RWPE1 (cell line): ENCODE measurements around the gene SPRYD7.

ENCODE experiments used
- CTCF ChIA-PET: fragments of 350-600 bp; sonication (Branson Sonifier 250); formaldehyde crosslinking; extraction: SDS; loops from one replicate; lab custom pipeline; 2021; lab: Yijun Ruan, JAX
- POLR2A ChIA-PET: fragments of 400-600 bp; formaldehyde crosslinking; extraction: SDS; loops from one replicate; lab custom pipeline; 2020; ENCODE audit warnings: antibody characterized with exemption; ENCODE audit not compliant: low non-redundant PET; lab: Yijun Ruan, JAX
- DNase-seq: peaks from one replicate; pipeline ENCODE4 v3.0.0; 2012; ENCODE audit warnings: low spot score
- H3K27ac ChIP-seq: fragments of 450-650 bp; 2 replicates; pipeline ENCODE4 v1.5.1; 2017
- CTCF ChIP-seq: fragments of 450-650 bp; conservative IDR thresholded peaks from 2 replicates; pipeline ENCODE4 v1.5.1; 2017; ENCODE audit warnings: low read depth, mild to moderate bottlenecking

Gene SPRYD7

GRCh38 chr13:49936075-49936967, at the start of gene SPRYD7:
SPRYD7 (minus strand) TSS chr13:49936340; CDS start chr13:49936235, 105 bp downstream.
- H3K27ac ChIP-seq: peak within 1 kb of the TSS; percentile 92
- peak; percentile 95 for TF ChIP-seq CTCF

GRCh38 chr13:49985129-49985528, 49.0 kb upstream of the SPRYD7 start:
- POLR2A ChIA-PET: no interaction called here
- no peak for DNase-seq
- TF ChIP-seq CTCF: no peak
- CTCF ChIA-PET: no interaction called here
- H3K27ac ChIP-seq: no peak overlapping the region

More at GRCh38 chr13:49936075-49936967, at the start of gene SPRYD7:
- ChIA-PET CTCF (interaction anchor here (0.7 to 1.2 kb wide), 10 partner anchors 14 to 976 kb away, joined by 3 to 6 read pairs (median 4); partner anchors contain the start of gene TRIM13), POLR2A (interaction anchor here (1.2 kb wide), 1 partner anchor 61 kb away, joined by 6 read pairs; the partner anchor contains the start of gene TRIM13)
- peak; percentile 94 for DNase-seq

GRCh38 chr13:49980266-49980665, 44.1 kb upstream of the SPRYD7 start:
- POLR2A ChIA-PET: no interaction called here
- no peak for TF ChIP-seq CTCF
- DNase-seq: no peak
- CTCF ChIA-PET: no interaction called here
- H3K27ac ChIP-seq: no peak overlapping the region

- no peak overlapping the region for H3K27ac ChIP-seq
- no peak for TF ChIP-seq CTCF
- ChIA-PET POLR2A (no interaction called here), CTCF (interaction anchor here (0.5 kb wide), 1 partner anchor 1461 kb away, joined by 4 read pairs; no protein-coding TSS in a partner anchor)
- no peak for DNase-seq
Measured at GRCh38 chr13:49977992-49978391, 41.9 kb upstream of the SPRYD7 start.

GRCh38 chr13:49976314-49977258, 40.4 kb upstream of the SPRYD7 start:
- ChIA-PET POLR2A (no interaction called here), CTCF (interaction anchor here (0.5 to 1.6 kb wide), 14 partner anchors 14 to 1095 kb away, joined by 3 to 11 read pairs (median 3); partner anchors contain the start of genes SPRYD7 and TRIM13)
- no peak overlapping the region for H3K27ac ChIP-seq
- DNase-seq: peak; percentile 60
- peak; percentile 83 for TF ChIP-seq CTCF
